Panc1 (cell line): Measurements from ENCODE around the gene ZNF446. TPM values are rescaled to one million over a fixed set of nuclear protein-coding genes. Genes with fewer than 3 reads are reported as not detected.

Source experiments
- ATAC-seq: fragments of 200-7000 bp; cut with Tn5 transposase; 2 replicates; pipeline ENCODE4 v1.9.1; 2020; ENCODE audit warnings: mild to moderate bottlenecking, moderate library complexity
- BruUV-seq: library from RNA; stranded (reverse); fragments of 400-500 nt; replicated peaks from 2 replicates; lab custom pipeline; 2021; lab: Mats Ljungman, UMichigan
- CTCF ChIA-PET: fragments of 300-600 bp; sonication (Branson Sonifier 250); formaldehyde crosslinking; loops from one replicate; lab custom pipeline; 2022; ENCODE audit warnings: antibody characterized with exemption; lab: Charles Lee
- POLR2A ChIA-PET: fragments of 300-600 bp; sonication (Branson Sonifier 250); formaldehyde crosslinking; loops from one replicate; lab custom pipeline; 2022; ENCODE audit warnings: antibody characterized with exemption; lab: Charles Lee
- DNase-seq: peaks from one replicate; pipeline ENCODE4 v3.0.0-alpha.2; 2010; ENCODE audit warnings: low read depth, low spot score
- H3K27ac ChIP-seq: 2 replicates; pipeline ENCODE4 v1.5.1; 2011; ENCODE audit warnings: mild to moderate bottlenecking, low read length, inconsistent platforms
- H3K27me3 ChIP-seq: fragments of 200-500 bp; sonication (Bioruptor generic); 2 replicates; pipeline ENCODE4 v1.6.0; 2014; ENCODE audit warnings: low read length, inconsistent platforms; ENCODE audit not compliant: control insufficient read depth, insufficient read depth
- H3K36me3 ChIP-seq: fragments of 200-500 bp; sonication (Bioruptor generic); 2 replicates; pipeline ENCODE4 v1.5.1; 2014; ENCODE audit warnings: inconsistent platforms, mild to moderate bottlenecking, low read length, moderate library complexity; ENCODE audit not compliant: control insufficient read depth, insufficient read depth
- H3K4me1 ChIP-seq: 2 replicates; pipeline ENCODE4 v1.5.1; 2011; ENCODE audit warnings: inconsistent platforms, mild to moderate bottlenecking, low read length, moderate library complexity; ENCODE audit not compliant: control insufficient read depth, insufficient read depth
- H3K4me3 ChIP-seq, 2 experiments: 2 replicates each; pipeline ENCODE4 v1.5.1; 2011 to 2012; ENCODE audit warnings: low read depth in 2 of 2, low read length in 2 of 2, mild to moderate bottlenecking in 2 of 2, inconsistent platforms in 1 of 2, moderate library complexity in 1 of 2
- H3K9me3 ChIP-seq: fragments of 200-500 bp; sonication (Bioruptor generic); 2 replicates; pipeline ENCODE4 v1.5.1; 2014; ENCODE audit warnings: low read depth, mild to moderate bottlenecking, inconsistent platforms, low read length, moderate library complexity; ENCODE audit not compliant: control insufficient read depth, insufficient read depth
- POLR2AphosphoS5 ChIP-seq: IDR thresholded peaks from 2 replicates; pipeline ENCODE4 v1.6.1; 2012; ENCODE audit warnings: mild to moderate bottlenecking, low read depth, low read length, moderate library complexity
- SIN3A ChIP-seq: IDR thresholded peaks from 2 replicates; pipeline ENCODE4 v1.6.1; 2012; ENCODE audit warnings: low read depth, mild to moderate bottlenecking, low read length, moderate library complexity, borderline replicate concordance; ENCODE audit not compliant: insufficient read depth
- TCF7L2 ChIP-seq: IDR thresholded peaks from 2 replicates; pipeline ENCODE4 v1.6.1; 2011; ENCODE audit warnings: mild to moderate bottlenecking, low read depth, low read length, inconsistent platforms
- in situ Hi-C: cut with HindIII; loops from 2 replicates; pipeline ENCODE4 v1.10.0; 2016; ENCODE audit warnings: low sequenced_read_pairs, low pct_unique_long_range_greater_than_20kb
- intact Hi-C: fragments of 100-400 bp; cut with micrococcal nuclease; formaldehyde crosslinking; loops from one replicate; pipeline ENCODE4 v1.10.0; 2022; ENCODE audit not compliant: unreplicated experiment
- total RNA-seq: library from RNA; stranded (reverse); gene quantifications from one replicate; pipeline ENCODE4 v1.2.1, GENCODE V29; 2021; ENCODE audit not compliant: unreplicated experiment
- TF ChIP-seq, protein P1 (sequence below): fragments of 450-650 bp; IDR thresholded peaks from 2 replicates; pipeline ENCODE4 v1.5.1; 2017; ENCODE audit warnings: mild to moderate bottlenecking
- TF ChIP-seq, protein P2 (sequence below), 2 experiments: IDR thresholded peaks; 2 replicates each; pipeline ENCODE4 v1.6.1; 2011 to 2012; ENCODE audit warnings: low read depth in 2 of 2, control low read depth in 1 of 2, low read length in 1 of 2, mild to moderate bottlenecking in 1 of 2, moderate library complexity in 1 of 2; ENCODE audit not compliant: insufficient read depth in 1 of 2

The ZNF446 gene
- total RNA-seq, 1 experiment from 2014 or later = 20.7 TPM

DNA sequence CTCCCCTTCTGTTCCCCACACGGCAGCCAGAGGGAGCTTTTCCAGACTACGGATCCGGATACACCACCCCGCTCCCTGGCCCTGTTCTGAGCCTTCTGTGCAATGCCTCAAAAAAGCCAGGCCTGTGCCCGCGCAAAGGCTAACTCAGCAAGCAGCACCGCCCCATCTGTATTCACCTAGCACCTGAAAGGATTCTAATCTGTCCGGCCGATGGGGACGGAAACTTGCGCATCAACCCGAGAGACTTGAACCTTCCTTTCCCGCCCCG lies 42.9 kb downstream of the ZNF446 start:
- DNase-seq (no peak), ATAC-seq (peak; percentile 52)
- Histone ChIP-seq H3K36me3 (peaks cover 3% of the 10 kb centered on the region; the same call in 1 of the 2 replicates), H3K4me3 (peak overlapping the region; percentile 72 to 98), H3K27ac (peak overlapping the region; percentile 99), H3K4me1 (peaks cover 34% of the 10 kb centered on the region), H3K27me3 (no peaks in the 10 kb centered on the region), H3K9me3 (no peaks in the 10 kb centered on the region)
- ChIA-PET POLR2A (interaction anchor here (1.6 kb wide), 1 partner anchor 25 kb away, joined by 7 read pairs; the partner anchor contains the start of gene TRIM28), CTCF (interaction anchor here (0.5 to 3.0 kb wide), 2 partner anchors 13 to 25 kb away, joined by 4 to 11 read pairs; partner anchors contain the start of gene TRIM28)
- intact Hi-C loops = loop anchor here (1.0 kb wide), 1 partner anchor 36 kb away; the partner anchor contains the start of gene CHMP2A
- TF ChIP-seq, protein P1, sequence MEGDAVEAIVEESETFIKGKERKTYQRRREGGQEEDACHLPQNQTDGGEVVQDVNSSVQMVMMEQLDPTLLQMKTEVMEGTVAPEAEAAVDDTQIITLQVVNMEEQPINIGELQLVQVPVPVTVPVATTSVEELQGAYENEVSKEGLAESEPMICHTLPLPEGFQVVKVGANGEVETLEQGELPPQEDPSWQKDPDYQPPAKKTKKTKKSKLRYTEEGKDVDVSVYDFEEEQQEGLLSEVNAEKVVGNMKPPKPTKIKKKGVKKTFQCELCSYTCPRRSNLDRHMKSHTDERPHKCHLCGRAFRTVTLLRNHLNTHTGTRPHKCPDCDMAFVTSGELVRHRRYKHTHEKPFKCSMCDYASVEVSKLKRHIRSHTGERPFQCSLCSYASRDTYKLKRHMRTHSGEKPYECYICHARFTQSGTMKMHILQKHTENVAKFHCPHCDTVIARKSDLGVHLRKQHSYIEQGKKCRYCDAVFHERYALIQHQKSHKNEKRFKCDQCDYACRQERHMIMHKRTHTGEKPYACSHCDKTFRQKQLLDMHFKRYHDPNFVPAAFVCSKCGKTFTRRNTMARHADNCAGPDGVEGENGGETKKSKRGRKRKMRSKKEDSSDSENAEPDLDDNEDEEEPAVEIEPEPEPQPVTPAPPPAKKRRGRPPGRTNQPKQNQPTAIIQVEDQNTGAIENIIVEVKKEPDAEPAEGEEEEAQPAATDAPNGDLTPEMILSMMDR = peak; percentile 78; the same call in 1 of the 2 replicates
- no peak for TF ChIP-seq TCF7L2
- BruUV-seq = no TSS peak
- in situ Hi-C loops = no loop called here

DNA sequence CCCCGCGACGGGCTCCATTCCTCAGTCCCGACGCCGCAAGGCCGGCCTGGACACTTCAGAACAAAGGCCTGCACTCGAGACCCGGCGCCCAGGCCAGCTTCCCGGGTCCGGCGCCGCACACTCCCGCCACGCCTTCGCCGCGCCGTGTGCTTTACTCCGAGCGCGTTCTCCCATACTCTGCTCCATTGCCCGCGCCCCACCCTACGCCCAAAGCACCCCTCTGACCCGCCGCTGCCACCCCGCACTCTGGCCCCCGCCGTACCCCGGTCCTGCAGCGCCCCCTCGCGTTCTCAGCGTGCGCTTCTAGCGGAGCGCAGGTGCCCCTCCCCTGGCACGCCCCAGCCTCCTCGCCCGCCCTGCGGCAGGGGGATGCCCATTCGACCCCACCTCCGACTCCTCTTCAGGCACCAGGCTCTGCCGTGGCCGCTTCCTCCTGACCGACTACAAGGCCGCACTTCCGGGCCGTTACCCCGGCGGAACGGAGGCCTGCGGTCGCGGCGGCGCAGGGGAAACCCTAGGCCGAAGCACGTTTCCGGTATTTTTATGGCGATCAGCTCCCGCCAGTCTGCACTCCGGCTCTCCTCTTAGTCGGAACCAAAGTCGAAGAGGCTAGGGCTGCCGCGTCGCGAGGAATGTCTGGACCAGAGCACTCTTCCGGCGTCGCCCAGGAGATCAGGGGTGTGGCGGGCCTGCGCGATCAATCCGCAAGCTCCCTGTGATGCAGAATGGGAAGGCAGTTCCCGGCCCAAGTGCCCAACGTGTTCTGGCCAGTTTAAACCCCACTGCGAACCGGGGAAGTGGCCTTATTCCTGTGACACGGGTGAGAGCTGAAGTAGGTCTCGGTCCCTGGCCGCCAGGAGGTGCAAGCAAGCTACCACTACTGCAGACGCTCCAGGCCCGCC lies 43.5 kb downstream of the ZNF446 start, which contains the start of gene ZBTB45:
Gene ZBTB45, minus strand, starts transcription at position 456 of the 902 bp plus-strand sequence. CDS start 2,137 bp downstream, outside the sequence.
- Histone ChIP-seq H3K4me1 (peaks cover 30% of the 10 kb centered on the region), H3K27ac (peak within 1 kb of the TSS; percentile 99), H3K4me3 (peak within 1 kb of the TSS; percentile 72 to 98), H3K36me3 (peaks cover 2% of the 10 kb centered on the region; the same call in 1 of the 2 replicates), H3K27me3 (no peaks in the 10 kb centered on the region), H3K9me3 (no peaks in the 10 kb centered on the region)
- peak; percentile 89 for ATAC-seq
- BruUV-seq = TSS peak; percentile 95
- ChIA-PET POLR2A (interaction anchor here (0.5 to 1.6 kb wide), 4 partner anchors 9 to 157 kb away, joined by 3 to 7 read pairs (median 4); partner anchors contain the start of gene TRIM28), CTCF (interaction anchor here (0.5 to 3.0 kb wide), 7 partner anchors 14 to 172 kb away, joined by 3 to 11 read pairs (median 7); partner anchors contain the start of genes CHMP2A and TRIM28)
- in situ Hi-C loops = no loop called here
- peak; percentile 94 for TF ChIP-seq POLR2AphosphoS5
- TF ChIP-seq TCF7L2 = peak; percentile 59; the same call in 1 of the 2 replicates
- peak; percentile 93; the same call in 1 of the 2 replicates for TF ChIP-seq SIN3A
- TF ChIP-seq, protein P2, sequence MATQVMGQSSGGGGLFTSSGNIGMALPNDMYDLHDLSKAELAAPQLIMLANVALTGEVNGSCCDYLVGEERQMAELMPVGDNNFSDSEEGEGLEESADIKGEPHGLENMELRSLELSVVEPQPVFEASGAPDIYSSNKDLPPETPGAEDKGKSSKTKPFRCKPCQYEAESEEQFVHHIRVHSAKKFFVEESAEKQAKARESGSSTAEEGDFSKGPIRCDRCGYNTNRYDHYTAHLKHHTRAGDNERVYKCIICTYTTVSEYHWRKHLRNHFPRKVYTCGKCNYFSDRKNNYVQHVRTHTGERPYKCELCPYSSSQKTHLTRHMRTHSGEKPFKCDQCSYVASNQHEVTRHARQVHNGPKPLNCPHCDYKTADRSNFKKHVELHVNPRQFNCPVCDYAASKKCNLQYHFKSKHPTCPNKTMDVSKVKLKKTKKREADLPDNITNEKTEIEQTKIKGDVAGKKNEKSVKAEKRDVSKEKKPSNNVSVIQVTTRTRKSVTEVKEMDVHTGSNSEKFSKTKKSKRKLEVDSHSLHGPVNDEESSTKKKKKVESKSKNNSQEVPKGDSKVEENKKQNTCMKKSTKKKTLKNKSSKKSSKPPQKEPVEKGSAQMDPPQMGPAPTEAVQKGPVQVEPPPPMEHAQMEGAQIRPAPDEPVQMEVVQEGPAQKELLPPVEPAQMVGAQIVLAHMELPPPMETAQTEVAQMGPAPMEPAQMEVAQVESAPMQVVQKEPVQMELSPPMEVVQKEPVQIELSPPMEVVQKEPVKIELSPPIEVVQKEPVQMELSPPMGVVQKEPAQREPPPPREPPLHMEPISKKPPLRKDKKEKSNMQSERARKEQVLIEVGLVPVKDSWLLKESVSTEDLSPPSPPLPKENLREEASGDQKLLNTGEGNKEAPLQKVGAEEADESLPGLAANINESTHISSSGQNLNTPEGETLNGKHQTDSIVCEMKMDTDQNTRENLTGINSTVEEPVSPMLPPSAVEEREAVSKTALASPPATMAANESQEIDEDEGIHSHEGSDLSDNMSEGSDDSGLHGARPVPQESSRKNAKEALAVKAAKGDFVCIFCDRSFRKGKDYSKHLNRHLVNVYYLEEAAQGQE (IDR thresholded peaks at IDR 0.05; ENCODE audit: insufficient read depth in 1 of 2, low read depth in 2 of 2, low read length in 1 of 2) = peak in 1 of 2 experiments; percentile 78; a peak in 1 of 4 replicates
- TF ChIP-seq, protein P1 = peak; percentile 95
- intact Hi-C loops = loop anchor here (1.0 kb wide), 1 partner anchor 36 kb away; the partner anchor contains the start of gene CHMP2A
- DNase-seq = peak; percentile 95
